Erythroblast (primary cell): Measurements from ENCODE around the gene PPP1R18.

Source experiments
- GATA1 ChIP-seq: IDR thresholded peaks from 2 replicates; pipeline ENCODE4 v1.6.1; 2011; ENCODE audit warnings: low read depth, mild to moderate bottlenecking, control low read depth, low read length, moderate library complexity
- POLR2A ChIP-seq: IDR thresholded peaks from 2 replicates; pipeline ENCODE4 v1.6.1; 2011; ENCODE audit warnings: mild to moderate bottlenecking, low read length

DNA sequence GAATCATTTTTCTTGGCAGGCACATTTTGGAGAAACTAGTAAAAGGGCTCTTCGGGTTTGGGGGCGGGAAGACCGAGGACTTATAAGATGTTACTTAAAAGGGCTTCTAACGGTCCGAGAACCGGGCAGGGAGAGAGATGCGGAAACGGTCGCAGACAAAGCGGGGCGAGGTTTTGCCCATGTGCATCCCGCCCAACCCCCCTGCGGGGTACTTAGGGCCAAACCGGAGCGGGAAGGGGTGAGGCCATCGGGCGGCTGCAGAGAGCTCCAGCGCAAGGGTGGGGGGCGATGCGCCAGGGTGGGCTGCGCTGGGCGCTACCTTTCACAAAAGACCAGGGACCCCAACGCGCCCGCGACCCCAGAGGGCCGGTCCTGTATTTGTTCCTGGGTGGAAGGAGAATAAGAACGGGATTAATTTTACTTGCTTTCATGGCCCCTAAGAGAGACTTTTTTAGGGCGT is 34.3 kb upstream of the PPP1R18 start:
- no peak for TF ChIP-seq POLR2A
- TF ChIP-seq GATA1, result no peak
